HG03103 (cell line): ENCODE data around the gene PTCHD1.

Experiments used
- ATAC-seq: cut with Tn5 transposase; IDR thresholded peaks from one replicate; pipeline ENCODE4 v1.9.1; 2021; ENCODE audit warnings: low read depth; ENCODE audit not compliant: unreplicated experiment

PTCHD1 gene

GRCh38 chrX:23392195-23392594, 57.5 kb downstream of the PTCHD1 start:
- ATAC-seq, result no peak

DNA sequence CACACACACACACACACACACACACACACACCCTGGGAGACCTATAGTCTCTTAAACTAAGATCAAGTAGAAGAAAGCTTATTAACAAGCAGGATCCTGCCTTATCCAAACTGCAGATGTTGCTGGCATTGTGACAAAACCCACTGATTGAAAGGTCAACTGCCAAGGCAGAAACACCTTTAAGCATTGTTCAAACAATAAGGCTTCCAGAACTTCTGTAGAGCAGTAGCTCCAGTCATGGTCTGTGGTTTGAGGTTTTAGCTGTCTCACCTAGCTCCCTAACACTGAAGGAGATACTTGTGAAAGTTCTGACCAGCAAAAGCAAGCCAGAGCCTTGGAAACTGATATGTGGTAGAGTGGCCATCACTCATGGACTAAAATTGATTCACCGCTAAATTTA, 59.8 kb downstream of the PTCHD1 start:
- ATAC-seq, result no peak

DNA sequence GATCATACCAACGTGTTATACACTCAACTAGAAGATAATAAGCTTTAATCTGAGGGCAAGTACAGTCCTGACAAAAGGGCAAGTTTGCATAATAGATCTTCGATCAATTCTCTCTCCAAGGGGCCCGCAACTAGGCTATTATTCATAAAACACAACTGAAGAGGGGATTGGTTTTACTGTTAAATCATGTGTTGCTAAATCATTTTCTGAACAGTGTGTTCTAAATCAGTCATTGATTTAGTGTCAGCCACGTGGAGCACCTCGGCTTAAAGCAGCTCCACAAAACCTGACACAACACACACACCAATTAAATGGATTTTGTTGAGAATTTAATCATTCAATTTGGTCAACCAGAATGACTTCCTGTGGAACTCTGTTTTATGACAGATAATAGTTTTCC, 61.6 kb downstream of the PTCHD1 start:
- ATAC-seq, result no peak

GRCh38 chrX:23398570-23398969, 63.9 kb downstream of the PTCHD1 start:
- ATAC-seq, result no peak

GRCh38 chrX:23403849-23404248, 69.2 kb downstream of the PTCHD1 start:
- no peak for ATAC-seq

- ATAC-seq, result no peak
Observed at GRCh38 chrX:23422912-23423311, 88.3 kb downstream of the PTCHD1 start.

DNA sequence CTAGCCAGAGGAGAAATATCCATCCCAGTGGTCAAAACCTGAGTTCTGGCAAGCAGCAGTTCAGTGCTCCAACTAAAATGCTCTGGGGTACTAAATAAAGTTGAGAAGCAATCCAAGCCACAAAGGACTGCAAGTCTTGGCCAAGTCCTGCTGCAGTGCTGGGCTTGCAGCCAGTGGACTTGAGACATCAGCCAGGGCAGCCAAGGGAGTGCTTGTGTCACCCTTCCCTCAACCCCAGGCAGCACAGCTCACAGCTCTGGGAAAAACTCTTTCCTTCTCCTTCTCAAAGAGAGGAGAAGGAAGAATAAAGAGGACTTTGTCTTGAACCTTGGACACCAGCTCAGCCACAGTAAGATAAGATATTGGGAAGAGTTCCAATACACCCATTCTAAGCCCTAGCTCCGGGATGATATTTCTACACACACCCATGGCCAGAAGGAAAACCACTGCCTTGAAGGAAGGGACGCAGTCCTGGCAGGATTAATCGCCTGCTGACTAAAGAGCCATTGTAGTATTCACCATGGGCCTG, 99.8 kb downstream of the PTCHD1 start:
- ATAC-seq, result no peak

DNA sequence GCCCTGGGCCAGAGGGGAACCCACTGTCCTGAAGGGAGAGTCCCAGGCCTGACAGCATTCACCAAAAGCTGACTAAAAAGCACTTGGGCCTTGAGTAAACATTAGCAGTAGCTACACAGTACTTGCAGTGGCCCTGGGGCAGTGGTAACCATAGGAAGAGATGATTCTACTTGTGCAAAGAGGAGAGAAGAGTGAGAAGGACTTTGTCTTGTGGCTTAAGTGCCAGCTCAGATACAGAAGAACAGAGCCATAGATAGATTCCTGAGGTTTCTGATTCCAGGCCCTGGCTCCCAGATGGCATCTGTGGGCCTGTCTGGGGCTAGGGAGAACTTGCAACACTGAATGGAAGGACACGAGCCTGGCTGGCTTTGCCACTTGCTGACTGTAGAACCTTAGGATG, 100.5 kb downstream of the PTCHD1 start:
- no peak for ATAC-seq

- ATAC-seq, result no peak
Observed at GRCh38 chrX:23435575-23435974, 100.9 kb downstream of the PTCHD1 start.

- ATAC-seq, result no peak
Observed at GRCh38 chrX:23436875-23437274, 102.2 kb downstream of the PTCHD1 start.

DNA sequence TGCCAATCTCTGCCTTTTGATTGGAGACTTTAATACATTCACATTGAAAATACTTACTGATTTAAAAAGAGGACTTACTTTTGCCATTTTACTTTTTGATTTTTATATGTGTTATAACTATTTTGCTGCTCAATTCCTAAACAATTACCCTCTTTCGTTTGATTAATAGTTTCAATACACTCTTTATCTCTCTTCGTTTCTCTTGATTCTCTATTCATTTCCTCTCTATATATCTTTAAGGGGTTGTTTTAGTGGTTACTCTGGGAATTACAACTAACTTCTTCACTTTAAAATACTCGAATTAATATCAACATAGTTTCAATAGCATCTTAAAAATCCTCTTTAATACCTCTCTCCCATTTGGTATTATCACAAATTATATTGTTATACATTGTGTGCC, 116.6 kb downstream of the PTCHD1 start:
- no peak for ATAC-seq
